GM10266 (cell line): ENCODE results near the gene BAHCC1.

Experiments
- DNase-seq: peaks from one replicate; pipeline ENCODE4 v3.0.0; 2012; ENCODE audit errors: extremely low spot score
- TF ChIP-seq, protein P1 (sequence below): IDR thresholded peaks from 2 replicates; pipeline ENCODE4 v1.5.1; 2012; ENCODE audit warnings: mild to moderate bottlenecking, low read depth; ENCODE audit not compliant: control insufficient read depth, insufficient read depth; ENCODE audit errors: missing control alignments

BAHCC1 gene

DNA sequence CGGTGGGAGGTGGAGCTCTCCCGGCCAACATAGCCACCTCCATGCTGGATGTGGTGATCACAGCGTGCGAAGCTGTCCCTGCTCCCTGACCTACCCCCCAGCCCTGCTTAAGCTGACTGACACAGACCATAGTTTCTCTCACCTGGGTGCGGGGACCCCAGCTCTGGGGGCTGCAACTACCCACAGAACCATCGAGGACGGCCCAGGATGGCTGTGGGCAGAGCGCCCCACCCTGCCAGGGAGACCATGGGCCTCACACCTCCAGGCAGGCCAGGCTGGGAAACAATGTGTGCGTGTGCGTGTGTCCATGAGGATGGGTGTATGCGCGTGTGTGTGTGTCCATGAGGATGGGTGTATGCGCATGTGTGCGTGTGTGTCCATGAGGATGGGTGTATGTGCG lies 20.4 kb downstream of the BAHCC1 start:
- TF ChIP-seq, protein P1, sequence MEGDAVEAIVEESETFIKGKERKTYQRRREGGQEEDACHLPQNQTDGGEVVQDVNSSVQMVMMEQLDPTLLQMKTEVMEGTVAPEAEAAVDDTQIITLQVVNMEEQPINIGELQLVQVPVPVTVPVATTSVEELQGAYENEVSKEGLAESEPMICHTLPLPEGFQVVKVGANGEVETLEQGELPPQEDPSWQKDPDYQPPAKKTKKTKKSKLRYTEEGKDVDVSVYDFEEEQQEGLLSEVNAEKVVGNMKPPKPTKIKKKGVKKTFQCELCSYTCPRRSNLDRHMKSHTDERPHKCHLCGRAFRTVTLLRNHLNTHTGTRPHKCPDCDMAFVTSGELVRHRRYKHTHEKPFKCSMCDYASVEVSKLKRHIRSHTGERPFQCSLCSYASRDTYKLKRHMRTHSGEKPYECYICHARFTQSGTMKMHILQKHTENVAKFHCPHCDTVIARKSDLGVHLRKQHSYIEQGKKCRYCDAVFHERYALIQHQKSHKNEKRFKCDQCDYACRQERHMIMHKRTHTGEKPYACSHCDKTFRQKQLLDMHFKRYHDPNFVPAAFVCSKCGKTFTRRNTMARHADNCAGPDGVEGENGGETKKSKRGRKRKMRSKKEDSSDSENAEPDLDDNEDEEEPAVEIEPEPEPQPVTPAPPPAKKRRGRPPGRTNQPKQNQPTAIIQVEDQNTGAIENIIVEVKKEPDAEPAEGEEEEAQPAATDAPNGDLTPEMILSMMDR: no peak
- no peak for DNase-seq

DNA sequence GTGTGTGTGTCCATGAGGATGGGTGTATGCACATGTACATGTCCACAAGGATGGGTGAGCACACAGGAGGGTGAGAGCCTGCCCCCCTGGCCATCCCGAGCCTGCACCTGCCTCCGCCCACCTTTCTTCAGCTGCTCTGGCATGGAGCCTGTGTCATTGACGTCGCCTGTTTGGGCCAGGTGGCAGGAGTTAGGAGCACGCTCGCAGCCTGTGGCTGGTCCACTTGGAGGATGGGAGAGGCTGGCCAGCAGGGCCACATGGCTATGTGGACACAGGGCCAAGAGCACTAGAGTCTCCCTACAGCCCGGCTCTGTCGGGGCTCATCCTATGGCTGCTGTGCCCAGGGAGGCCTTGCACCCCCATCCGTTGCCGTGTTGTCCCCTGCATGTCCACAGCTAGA lies 21.4 kb downstream of the BAHCC1 start:
- DNase-seq: no peak
- TF ChIP-seq, protein P1: no peak

DNA sequence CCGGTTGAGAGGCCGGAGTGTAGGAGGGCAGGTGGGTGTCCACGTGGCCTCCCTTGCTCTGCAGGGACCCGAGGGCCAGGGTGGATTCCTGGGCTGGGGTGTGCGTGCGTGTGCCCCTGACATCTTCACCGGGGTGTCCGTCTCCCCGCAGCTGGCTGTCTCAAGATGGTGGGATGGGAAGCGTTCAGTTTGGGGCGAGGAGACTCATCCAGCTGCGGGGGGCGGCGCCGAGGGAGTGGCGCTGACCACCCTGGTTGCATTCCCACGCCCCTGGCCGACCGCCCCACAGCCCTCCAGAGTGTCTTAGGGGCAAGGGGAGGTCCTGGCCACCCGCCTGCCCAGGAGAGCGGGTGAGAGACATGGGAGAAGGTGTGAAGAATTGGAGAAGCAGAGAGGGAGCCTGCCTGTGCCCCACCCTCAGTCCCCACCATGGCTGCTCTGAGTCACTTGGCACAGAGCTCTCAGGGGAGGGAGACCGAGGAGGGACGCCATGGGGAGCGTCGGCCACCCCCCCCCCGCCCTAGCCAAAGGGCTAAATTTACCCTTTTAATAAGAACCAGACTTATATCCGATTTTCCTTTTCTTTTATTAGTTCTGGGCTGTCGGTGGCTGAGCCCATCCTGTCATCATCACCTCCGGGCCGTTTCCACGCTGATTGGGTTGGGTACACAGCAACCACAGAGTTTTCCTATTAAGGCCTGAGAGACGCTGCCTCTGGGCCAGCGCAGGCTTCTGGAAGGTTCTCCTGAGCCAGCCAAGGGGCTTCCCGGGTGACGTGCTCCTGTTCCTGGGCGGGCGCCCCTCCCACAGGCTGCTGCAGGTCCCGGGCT lies 22.0 kb downstream of the BAHCC1 start:
- TF ChIP-seq, protein P1: no peak
- DNase-seq: no peak

DNA sequence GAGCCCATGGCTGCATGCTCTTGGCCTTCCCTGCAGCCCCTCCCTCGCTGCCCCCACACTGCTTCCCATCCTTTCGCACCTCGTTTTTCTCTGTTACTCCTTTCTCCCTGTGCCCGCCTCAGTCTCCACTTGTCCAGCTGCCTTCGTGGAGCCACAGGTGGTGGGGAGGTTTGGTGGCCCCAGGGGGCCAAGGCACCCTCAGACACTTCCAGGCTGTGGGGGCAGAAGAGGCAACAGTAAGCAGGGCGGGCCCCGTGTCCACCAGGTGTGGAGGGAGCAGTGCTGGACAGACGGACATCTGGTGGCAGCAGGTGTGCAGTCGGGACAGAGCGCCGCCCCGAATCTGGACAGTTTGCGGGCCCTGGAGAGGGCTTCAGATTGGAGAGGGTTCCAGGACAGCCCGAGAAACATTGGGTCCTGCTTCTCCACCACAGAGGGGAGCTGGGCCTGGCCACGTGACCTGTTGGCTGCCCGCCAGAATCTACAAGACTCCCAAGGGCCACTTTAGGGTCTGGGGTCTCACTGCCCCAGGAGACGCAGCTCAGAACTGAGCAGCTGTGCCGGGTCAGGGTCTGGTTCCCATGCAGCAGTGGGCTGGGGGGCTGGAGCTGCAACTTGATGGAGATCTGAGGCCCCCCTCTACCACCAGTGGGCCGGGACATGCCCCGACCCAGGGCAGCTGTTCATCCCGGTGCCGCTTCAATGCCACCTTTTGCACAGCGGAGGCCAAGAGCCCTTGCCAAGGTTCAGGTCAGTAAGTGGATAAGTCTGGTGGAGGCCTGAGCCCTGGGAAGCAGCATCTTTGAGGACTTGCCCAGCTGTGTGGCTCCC lies 22.8 kb downstream of the BAHCC1 start:
- no peak for DNase-seq
- TF ChIP-seq, protein P1: no peak

DNA sequence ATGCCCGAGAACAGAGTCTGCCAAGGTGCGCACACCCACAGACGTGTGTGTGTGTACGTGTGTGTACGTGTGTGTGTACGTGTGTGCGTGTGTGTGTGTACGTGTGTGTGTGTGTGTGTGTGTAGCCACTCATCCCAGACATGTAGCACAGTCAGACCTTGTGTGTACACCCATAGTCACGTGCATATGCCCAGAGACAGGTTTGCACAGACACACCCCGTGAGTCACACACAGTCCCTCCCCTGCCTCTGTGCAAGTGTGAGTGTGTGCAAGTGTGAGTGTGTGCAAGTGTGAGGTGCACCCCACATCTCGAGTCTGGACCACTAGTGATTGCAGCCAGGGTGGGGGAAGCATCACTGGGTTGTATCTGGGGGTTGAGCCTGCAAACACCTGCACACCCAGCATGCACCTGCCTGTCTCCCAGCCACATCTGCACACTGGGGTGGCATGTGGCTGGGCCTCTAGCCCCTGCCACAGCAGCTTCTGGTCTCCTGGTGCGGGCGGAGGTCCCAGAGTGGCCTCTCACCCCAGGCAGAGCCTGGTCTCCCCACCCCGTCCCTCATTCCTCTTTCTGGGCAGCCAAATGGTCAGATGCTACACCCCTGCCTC lies 23.6 kb downstream of the BAHCC1 start:
- DNase-seq: no peak

DNA sequence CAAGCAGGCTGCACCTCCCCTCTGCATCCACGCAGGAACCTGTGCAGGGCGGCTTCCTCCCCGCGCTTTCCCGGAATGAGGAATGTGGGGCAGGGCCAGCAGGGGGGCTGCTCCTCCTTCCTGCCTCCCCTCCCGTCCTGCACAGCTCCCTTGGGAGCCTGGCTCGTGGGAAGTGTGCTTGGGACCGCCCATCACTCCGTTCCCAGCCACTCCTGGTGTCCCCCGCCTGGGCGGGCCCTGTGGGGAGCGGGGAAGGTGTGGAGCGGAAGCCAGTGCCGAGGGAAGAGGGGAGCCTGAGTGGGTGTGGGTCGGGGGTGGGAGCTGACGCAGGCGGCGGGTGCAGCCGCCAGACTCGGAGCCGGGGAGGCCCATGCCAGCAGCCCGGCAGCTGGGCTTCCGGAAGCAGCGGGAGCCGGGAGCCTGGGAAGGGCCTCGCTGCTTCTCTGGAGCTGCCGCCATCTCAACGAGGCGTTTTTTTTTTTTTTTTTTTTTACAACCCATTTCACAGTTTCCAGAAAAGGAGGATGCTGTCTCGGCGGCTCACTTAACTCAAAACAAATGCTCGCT lies 24.1 kb downstream of the BAHCC1 start:
- TF ChIP-seq, protein P1: no peak
- no peak for DNase-seq

More for the DNA sequence above, 23.6 kb downstream of the BAHCC1 start:
- TF ChIP-seq, protein P1: no peak
